ENCODE data around the gene SIRT3.

DNA sequence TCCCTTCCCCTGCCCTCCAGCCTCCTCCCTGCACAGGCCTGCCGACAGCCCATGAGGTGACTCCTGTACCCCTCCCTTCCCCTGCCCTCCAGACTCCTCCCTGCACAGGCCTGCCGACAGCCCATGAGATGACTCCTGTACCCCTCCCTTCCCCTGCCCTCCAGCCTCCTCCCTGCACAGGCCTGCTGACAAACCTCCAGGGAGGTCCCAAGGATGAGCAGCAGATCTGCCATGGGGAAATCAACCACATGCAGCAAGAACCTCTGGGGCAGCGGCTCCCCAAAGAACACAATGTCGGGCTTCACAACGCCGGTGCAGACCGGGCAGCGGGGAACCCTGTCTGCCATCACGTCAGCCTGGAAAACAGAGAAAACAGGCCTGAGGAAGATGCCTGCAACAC lies 12.3 kb downstream of the SIRT3 start:
- TF ChIP-seq, protein P1, sequence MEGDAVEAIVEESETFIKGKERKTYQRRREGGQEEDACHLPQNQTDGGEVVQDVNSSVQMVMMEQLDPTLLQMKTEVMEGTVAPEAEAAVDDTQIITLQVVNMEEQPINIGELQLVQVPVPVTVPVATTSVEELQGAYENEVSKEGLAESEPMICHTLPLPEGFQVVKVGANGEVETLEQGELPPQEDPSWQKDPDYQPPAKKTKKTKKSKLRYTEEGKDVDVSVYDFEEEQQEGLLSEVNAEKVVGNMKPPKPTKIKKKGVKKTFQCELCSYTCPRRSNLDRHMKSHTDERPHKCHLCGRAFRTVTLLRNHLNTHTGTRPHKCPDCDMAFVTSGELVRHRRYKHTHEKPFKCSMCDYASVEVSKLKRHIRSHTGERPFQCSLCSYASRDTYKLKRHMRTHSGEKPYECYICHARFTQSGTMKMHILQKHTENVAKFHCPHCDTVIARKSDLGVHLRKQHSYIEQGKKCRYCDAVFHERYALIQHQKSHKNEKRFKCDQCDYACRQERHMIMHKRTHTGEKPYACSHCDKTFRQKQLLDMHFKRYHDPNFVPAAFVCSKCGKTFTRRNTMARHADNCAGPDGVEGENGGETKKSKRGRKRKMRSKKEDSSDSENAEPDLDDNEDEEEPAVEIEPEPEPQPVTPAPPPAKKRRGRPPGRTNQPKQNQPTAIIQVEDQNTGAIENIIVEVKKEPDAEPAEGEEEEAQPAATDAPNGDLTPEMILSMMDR (IDR thresholded peaks at IDR 0.05) = no peak
- no peak for TF ChIP-seq ZFX (IDR thresholded peaks at IDR 0.05; ENCODE audit: borderline replicate concordance)
